Ascending aorta (tissue), 2 donors: ENCODE measurements around the gene DPYSL4. TPM values are rescaled to one million over a fixed set of nuclear protein-coding genes. Genes with fewer than 3 reads are reported as not detected.

Experiments
- DNase-seq, 2 donors: peaks; one replicate each; pipeline ENCODE4 v3.0.0-alpha.2; 2019; ENCODE audit warnings: low spot score in 2 of 2
- H3K27ac ChIP-seq, 2 donors: fragments of 200-600 bp; sonication (generic); one replicate each; pipeline ENCODE4 v1.5.1; 2016 to 2017; ENCODE audit warnings: mild to moderate bottlenecking in 1 of 2
- H3K27me3 ChIP-seq: fragments of 200-600 bp; sonication (generic); one replicate; pipeline ENCODE4 v1.5.1; 2017
- H3K36me3 ChIP-seq, 2 donors: fragments of 200-600 bp; sonication (generic); one replicate each; pipeline ENCODE4 v1.5.1; 2016
- H3K4me1 ChIP-seq, 2 donors: fragments of 200-600 bp; sonication (generic); one replicate each; pipeline ENCODE4 v1.5.1; 2016 to 2017; ENCODE audit warnings: mild to moderate bottlenecking in 1 of 2
- H3K4me3 ChIP-seq, 2 donors: fragments of 200-600 bp; sonication (generic); one replicate each; pipeline ENCODE4 v1.5.1; 2016 to 2017; ENCODE audit warnings: mild to moderate bottlenecking in 1 of 2
- H3K9me3 ChIP-seq, 2 donors: fragments of 200-600 bp; sonication (generic); one replicate each; pipeline ENCODE4 v1.5.1; 2016
- intact Hi-C: fragments of 100-400 bp; cut with DNase I; formaldehyde crosslinking; loops from one replicate; pipeline ENCODE4 v1.15.1; 2023
- total RNA-seq: library from RNA; depleted of rRNA; stranded (reverse); fragments of >200 nt; gene quantifications from one replicate; pipeline ENCODE4 v1.1.0, GENCODE V29; 2016
- TF ChIP-seq, protein P1 (sequence below), 3 experiments: fragments of 200-600 bp in 2 of 3; fragments of 450-650 bp in 1 of 3; sonication (generic) in 2 of 3; IDR thresholded peaks; one replicate each; pipeline ENCODE4 v1.5.1; 2016 to 2019; ENCODE audit warnings: antibody characterized with exemption in 3 of 3, mild to moderate bottlenecking in 1 of 3, moderate library complexity in 1 of 3

DPYSL4 gene
- total RNA-seq, 1 donor from 2014 or later = not detected

DNA sequence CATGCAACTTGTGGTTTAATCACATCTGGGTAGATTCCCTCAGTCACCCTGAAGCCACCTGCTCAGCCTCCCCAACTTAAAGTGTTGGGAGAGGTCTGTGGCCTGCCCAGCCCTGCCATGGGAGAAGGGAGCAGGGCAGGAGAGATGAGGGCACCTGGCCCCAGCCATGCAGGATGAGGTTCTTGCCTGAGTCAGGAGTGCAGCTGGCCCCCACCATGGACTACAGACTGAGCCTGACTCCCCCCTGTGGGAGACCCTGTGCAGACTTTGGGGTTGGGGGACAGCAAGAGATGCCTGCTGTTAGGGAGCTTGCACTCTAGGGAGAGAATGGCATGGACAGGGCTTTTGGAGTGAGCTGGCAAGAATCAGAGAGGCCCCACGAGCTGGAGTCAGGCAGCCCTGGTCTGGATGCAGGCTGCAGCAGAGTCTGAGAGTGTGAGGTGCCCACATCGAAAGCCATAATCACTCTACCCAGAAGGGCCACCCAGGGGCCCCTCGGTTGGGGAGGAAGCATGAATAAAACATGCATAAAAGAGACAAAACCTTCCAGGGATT is 34.7 kb upstream of the DPYSL4 start:
- no peaks in the 10 kb centered on the region for H3K27me3 ChIP-seq

DNA sequence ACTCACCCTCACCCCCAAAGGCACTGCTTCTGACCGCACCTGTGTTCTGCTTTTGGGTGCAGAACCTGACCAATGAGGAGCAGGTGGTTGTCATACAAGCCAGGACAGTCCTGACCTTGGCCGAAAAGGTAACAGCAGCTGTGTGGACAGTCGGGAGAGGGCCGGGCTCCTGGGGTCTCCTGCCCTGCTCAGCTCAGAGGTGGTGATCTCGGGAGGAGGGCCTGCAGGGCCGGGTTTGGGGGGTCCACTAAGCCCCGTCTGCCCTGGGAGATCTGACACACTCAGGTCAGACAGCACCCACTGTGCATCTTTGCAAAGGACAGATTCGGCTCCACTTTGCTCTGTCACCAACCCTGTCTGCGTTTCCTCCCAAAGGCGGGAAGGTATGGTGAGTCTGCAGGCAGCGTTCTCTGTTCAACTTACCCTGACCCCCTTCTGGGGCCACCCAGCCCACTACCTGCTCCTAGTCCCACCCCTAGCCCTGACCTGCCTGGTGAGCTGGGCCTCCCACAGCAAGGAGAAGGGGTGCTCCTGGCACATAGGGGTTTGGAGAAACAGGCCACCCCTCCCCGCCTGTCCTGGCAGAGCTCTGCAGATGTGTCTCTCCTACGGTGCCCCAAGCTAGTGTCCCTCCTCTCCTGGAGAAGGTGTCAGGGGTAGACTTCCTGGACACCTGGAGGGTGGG is 33.7 kb upstream of the DPYSL4 start:
- no peaks in the 10 kb centered on the region for H3K9me3 ChIP-seq
- intact Hi-C loops = no loop called here
- H3K36me3 ChIP-seq = no peaks in the 10 kb centered on the region
- no peaks in the 10 kb centered on the region for H3K27me3 ChIP-seq
- TF ChIP-seq, protein P1, sequence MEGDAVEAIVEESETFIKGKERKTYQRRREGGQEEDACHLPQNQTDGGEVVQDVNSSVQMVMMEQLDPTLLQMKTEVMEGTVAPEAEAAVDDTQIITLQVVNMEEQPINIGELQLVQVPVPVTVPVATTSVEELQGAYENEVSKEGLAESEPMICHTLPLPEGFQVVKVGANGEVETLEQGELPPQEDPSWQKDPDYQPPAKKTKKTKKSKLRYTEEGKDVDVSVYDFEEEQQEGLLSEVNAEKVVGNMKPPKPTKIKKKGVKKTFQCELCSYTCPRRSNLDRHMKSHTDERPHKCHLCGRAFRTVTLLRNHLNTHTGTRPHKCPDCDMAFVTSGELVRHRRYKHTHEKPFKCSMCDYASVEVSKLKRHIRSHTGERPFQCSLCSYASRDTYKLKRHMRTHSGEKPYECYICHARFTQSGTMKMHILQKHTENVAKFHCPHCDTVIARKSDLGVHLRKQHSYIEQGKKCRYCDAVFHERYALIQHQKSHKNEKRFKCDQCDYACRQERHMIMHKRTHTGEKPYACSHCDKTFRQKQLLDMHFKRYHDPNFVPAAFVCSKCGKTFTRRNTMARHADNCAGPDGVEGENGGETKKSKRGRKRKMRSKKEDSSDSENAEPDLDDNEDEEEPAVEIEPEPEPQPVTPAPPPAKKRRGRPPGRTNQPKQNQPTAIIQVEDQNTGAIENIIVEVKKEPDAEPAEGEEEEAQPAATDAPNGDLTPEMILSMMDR (IDR thresholded peaks at IDR 0.05) = no peak
- no peak overlapping the region for H3K4me3 ChIP-seq
- H3K27ac ChIP-seq = no peak overlapping the region
- no peaks in the 10 kb centered on the region for H3K4me1 ChIP-seq
- DNase-seq = no peak

More for the DNA sequence above, 34.7 kb upstream of the DPYSL4 start:
- Histone ChIP-seq H3K27ac (no peak overlapping the region), H3K4me3 (no peak overlapping the region), H3K36me3 (no peaks in the 10 kb centered on the region), H3K9me3 (no peaks in the 10 kb centered on the region), H3K4me1 (no peaks in the 10 kb centered on the region)
- TF ChIP-seq, protein P1 (IDR thresholded peaks at IDR 0.05) = no peak
- intact Hi-C loops = no loop called here
- DNase-seq = no peak

GRCh38 chr10:132153616-132154217 is 33.0 kb upstream of the DPYSL4 start:
- H3K36me3 ChIP-seq = no peaks in the 10 kb centered on the region
- no peak overlapping the region for H3K4me3 ChIP-seq
- H3K9me3 ChIP-seq = no peaks in the 10 kb centered on the region
- intact Hi-C loops = no loop called here
- DNase-seq = no peak
- TF ChIP-seq, protein P1 (IDR thresholded peaks at IDR 0.05) = no peak
- H3K4me1 ChIP-seq = no peaks in the 10 kb centered on the region
- no peak overlapping the region for H3K27ac ChIP-seq
- no peaks in the 10 kb centered on the region for H3K27me3 ChIP-seq

- no peak for DNase-seq
- H3K27me3 ChIP-seq = no peaks in the 10 kb centered on the region
These were observed 32.3 kb upstream of the DPYSL4 start for GRCh38 chr10:132154440-132154839.

GRCh38 chr10:132154931-132155330 is 31.8 kb upstream of the DPYSL4 start:
- Histone ChIP-seq H3K4me1 (no peaks in the 10 kb centered on the region), H3K9me3 (no peaks in the 10 kb centered on the region), H3K36me3 (no peaks in the 10 kb centered on the region), H3K4me3 (no peak overlapping the region), H3K27me3 (no peaks in the 10 kb centered on the region), H3K27ac (no peak overlapping the region)
- intact Hi-C loops = no loop called here
- TF ChIP-seq, protein P1 (IDR thresholded peaks at IDR 0.05) = no peak
- DNase-seq = no peak

More at GRCh38 chr10:132154440-132154839, 32.3 kb upstream of the DPYSL4 start:
- H3K9me3 ChIP-seq = no peaks in the 10 kb centered on the region
- intact Hi-C loops = no loop called here
- H3K4me1 ChIP-seq = no peaks in the 10 kb centered on the region
- H3K27ac ChIP-seq = no peak overlapping the region
- H3K4me3 ChIP-seq = no peak overlapping the region
- TF ChIP-seq, protein P1 (IDR thresholded peaks at IDR 0.05) = no peak
- H3K36me3 ChIP-seq = no peaks in the 10 kb centered on the region
